ENCODE data around the gene GRHL3. TPM values are rescaled to one million over a fixed set of nuclear protein-coding genes. Genes with fewer than 3 reads are reported as not detected.
A peak's percentile ranks its signal among the peaks of the same experiment; 100 is the strongest.

Gene GRHL3
- total RNA-seq, 1 donor: not detected

- peak; percentile 42 for TF ChIP-seq CTCF (IDR thresholded peaks at IDR 0.05; ENCODE audit: insufficient read depth, low read length)
- DNase-seq (ENCODE audit: low read depth): peak; percentile 31
- H3K4me3 ChIP-seq (ENCODE audit: low read depth, low read length): no peak overlapping the region
These were observed 10.7 kb upstream of the GRHL3 start for GRCh38 chr1:24308365-24309015.

GRCh38 chr1:24309762-24310485, 9.2 kb upstream of the GRHL3 start:
- DNase-seq (ENCODE audit: low read depth): no peak
- H3K4me3 ChIP-seq (ENCODE audit: low read depth, low read length): no peak overlapping the region
- no peak for TF ChIP-seq CTCF (IDR thresholded peaks at IDR 0.05; ENCODE audit: insufficient read depth, low read length)

- DNase-seq (ENCODE audit: low read depth): no peak
- no peak for TF ChIP-seq CTCF (IDR thresholded peaks at IDR 0.05; ENCODE audit: insufficient read depth, low read length)
- H3K4me3 ChIP-seq (ENCODE audit: low read depth, low read length): no peak overlapping the region
These were observed 7.9 kb upstream of the GRHL3 start for GRCh38 chr1:24311234-24311633.

- no peak overlapping the region for H3K4me3 ChIP-seq (ENCODE audit: low read depth, low read length)
- DNase-seq (ENCODE audit: low read depth): no peak
- TF ChIP-seq CTCF (IDR thresholded peaks at IDR 0.05; ENCODE audit: insufficient read depth, low read length): no peak
These were observed 7.4 kb upstream of the GRHL3 start for GRCh38 chr1:24311741-24312140.

GRCh38 chr1:24315391-24315790, 3.8 kb upstream of the GRHL3 start:
- no peak for TF ChIP-seq CTCF (IDR thresholded peaks at IDR 0.05; ENCODE audit: insufficient read depth, low read length)
- no peak overlapping the region for H3K4me3 ChIP-seq (ENCODE audit: low read depth, low read length)
- DNase-seq (ENCODE audit: low read depth): no peak

GRCh38 chr1:24316645-24317044, 2.5 kb upstream of the GRHL3 start:
- no peak overlapping the region for H3K4me3 ChIP-seq (ENCODE audit: low read depth, low read length)
- no peak for DNase-seq (ENCODE audit: low read depth)
- no peak for TF ChIP-seq CTCF (IDR thresholded peaks at IDR 0.05; ENCODE audit: insufficient read depth, low read length)
